ENCODE results near the gene ADAM33. TPM values are rescaled to one million over a fixed set of nuclear protein-coding genes. Genes with fewer than 3 reads are reported as not detected.
A peak's percentile ranks its signal among the peaks of the same experiment; 100 is the strongest.

Gene ADAM33
- total and polyA plus RNA-seq, 2 of the 13 experiments (the other 11 are each of a cell fraction or from before 2014, with no cell fraction given), result not detected

DNA sequence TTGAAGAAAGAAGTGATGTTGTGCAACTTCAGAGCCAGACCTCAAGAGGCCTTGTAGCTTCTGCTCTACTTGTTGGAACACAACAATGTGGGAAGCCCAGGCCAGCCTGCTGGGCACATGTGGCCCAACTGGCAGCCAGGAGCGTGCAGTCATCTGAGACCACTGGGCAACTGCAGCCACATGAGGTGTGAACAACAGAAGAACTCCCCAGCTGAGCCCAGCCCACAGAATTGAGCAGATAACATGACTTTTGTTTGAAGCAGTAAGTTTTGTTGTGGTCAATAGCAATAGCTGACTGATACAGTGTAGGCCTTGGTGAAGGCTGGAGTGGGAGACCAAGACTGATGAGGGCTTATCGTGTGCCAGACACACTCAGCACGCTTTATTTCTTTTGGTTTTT is 8.6 kb upstream of the ADAM33 start:
- DNase-seq (ENCODE audit: low spot score) (no peak), FAIRE-seq (no peak), ATAC-seq (no peak)
- Histone ChIP-seq H3K4me3 (replicated peaks in 1 of 3; ENCODE audit: insufficient read depth in 1 of 3, low read depth in 2 of 3, low read length in 3 of 3) (no peak overlapping the region), H3K27ac (ENCODE audit: extremely low read length, insufficient read depth, low read length) (no peak overlapping the region), H3K79me2 (ENCODE audit: insufficient read depth, low read length) (no peaks in the 10 kb centered on the region), H3K4me1 (ENCODE audit: insufficient read depth, low read length) (peaks cover 9% of the 10 kb centered on the region; the same call in 1 of the 2 replicates), H2AFZ (ENCODE audit: low read length) (no peak overlapping the region), H3K4me2 (ENCODE audit: low read depth, low read length) (no peak overlapping the region), H3K27me3 (ENCODE audit: control insufficient read depth in 1 of 2, insufficient read depth in 2 of 2, low read length in 2 of 2) (peaks cover 20 to 78% of the 10 kb centered on the region in 2 experiments; a peak in 4 of 5 replicates), H3K9ac (ENCODE audit: insufficient read depth, low read depth, low read length) (no peak overlapping the region), H3K36me3 (replicated peaks in 1 of 2; ENCODE audit: control insufficient read depth in 1 of 2, insufficient read depth in 2 of 2, low read length in 2 of 2) (no peaks in the 10 kb centered on the region), H3K9me3 (ENCODE audit: low read length) (no peaks in the 10 kb centered on the region), H4K20me1 (ENCODE audit: insufficient read depth, low read length) (no peaks in the 10 kb centered on the region; the same call in 1 of the 2 replicates)
- POLR2A ChIA-PET, result no interaction called here
- CTCF ChIA-PET (ENCODE audit: low intra/inter-chr PET ratio, low total read pairs), result no interaction called here
- in situ Hi-C loops (cut with HindIII; ENCODE audit: extremely low pct_ligation_motif_present, low pct_unique_long_range_greater_than_20kb), result no loop called here
- no TSS peak for BruUV-seq (replicated peaks)
- 70% methylated on average over 3 of the region's 3 CpGs for WGBS (ENCODE audit: low lambda C conversion rate)
- intact Hi-C loops (cut with micrococcal nuclease; ENCODE audit: unreplicated experiment), result no loop called here
- no peak for TF ChIP-seq EZH2 (conservative IDR thresholded peaks at IDR 0.05; ENCODE audit: low read depth, low read length)
- TF ChIP-seq ZNF331 (CRISPR knock-in tag; IDR thresholded peaks at IDR 0.05), result peak; percentile 95
- peak; percentile 47; the same call in 1 of the 2 replicates for TF ChIP-seq CEBPB (IDR thresholded peaks at IDR 0.05; ENCODE audit: borderline replicate concordance, low read depth, low read length)
- TF ChIP-seq ZNF691 (CRISPR knock-in tag; IDR thresholded peaks at IDR 0.05; ENCODE audit: borderline replicate concordance, low read depth), result no peak

DNA sequence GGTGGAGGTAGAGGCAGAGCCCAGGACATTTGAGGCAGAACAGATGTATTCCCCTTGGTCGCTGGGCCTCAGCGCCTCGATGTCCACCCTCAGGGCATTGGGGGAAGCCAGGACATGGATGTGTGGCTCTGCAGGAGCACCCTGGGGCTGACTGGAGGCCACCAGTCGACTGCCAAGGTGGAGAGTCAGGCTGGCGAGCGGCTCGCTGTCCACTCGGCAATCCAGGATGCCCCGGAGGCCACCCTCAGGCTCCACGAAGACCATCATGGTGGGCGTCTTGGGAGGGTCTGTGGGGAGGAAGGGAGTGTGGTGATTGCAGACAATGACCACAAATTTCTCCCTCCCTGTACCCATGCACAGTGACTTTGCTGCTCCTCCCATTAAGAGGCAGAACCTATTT is 8.2 kb upstream of the ADAM33 start:
- H3K79me2 ChIP-seq (ENCODE audit: insufficient read depth, low read length), result no peaks in the 10 kb centered on the region
- peaks cover 9% of the 10 kb centered on the region; the same call in 1 of the 2 replicates for H3K4me1 ChIP-seq (ENCODE audit: insufficient read depth, low read length)
- H3K4me3 ChIP-seq (replicated peaks in 1 of 3; ENCODE audit: insufficient read depth in 1 of 3, low read depth in 2 of 3, low read length in 3 of 3), result no peak overlapping the region
- peaks cover 20 to 78% of the 10 kb centered on the region in 2 experiments for H3K27me3 ChIP-seq (ENCODE audit: control insufficient read depth in 1 of 2, insufficient read depth in 2 of 2, low read length in 2 of 2)
- intact Hi-C loops (cut with micrococcal nuclease; ENCODE audit: unreplicated experiment) (no loop called here), in situ Hi-C loops (cut with HindIII; ENCODE audit: extremely low pct_ligation_motif_present, low pct_unique_long_range_greater_than_20kb) (no loop called here)
- no peak for FAIRE-seq
- no peaks in the 10 kb centered on the region for H3K36me3 ChIP-seq (replicated peaks in 1 of 2; ENCODE audit: control insufficient read depth in 1 of 2, insufficient read depth in 2 of 2, low read length in 2 of 2)
- no peak overlapping the region for H3K4me2 ChIP-seq (ENCODE audit: low read depth, low read length)
- no peaks in the 10 kb centered on the region; the same call in 1 of the 2 replicates for H4K20me1 ChIP-seq (ENCODE audit: insufficient read depth, low read length)
- no peak overlapping the region for H2AFZ ChIP-seq (ENCODE audit: low read length)
- ChIA-PET POLR2A (no interaction called here), CTCF (ENCODE audit: low intra/inter-chr PET ratio, low total read pairs) (no interaction called here)
- no peak for TF ChIP-seq MXD1 (CRISPR knock-in tag; IDR thresholded peaks at IDR 0.05)
- TF ChIP-seq, protein P1, sequence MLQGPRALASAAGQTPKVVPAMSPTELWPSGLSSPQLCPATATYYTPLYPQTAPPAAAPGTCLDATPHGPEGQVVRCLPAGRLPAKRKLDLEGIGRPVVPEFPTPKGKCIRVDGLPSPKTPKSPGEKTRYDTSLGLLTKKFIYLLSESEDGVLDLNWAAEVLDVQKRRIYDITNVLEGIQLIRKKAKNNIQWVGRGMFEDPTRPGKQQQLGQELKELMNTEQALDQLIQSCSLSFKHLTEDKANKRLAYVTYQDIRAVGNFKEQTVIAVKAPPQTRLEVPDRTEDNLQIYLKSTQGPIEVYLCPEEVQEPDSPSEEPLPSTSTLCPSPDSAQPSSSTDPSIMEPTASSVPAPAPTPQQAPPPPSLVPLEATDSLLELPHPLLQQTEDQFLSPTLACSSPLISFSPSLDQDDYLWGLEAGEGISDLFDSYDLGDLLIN (CRISPR knock-in tag; IDR thresholded peaks at IDR 0.05; ENCODE audit: borderline replicate concordance), result no peak
- no peak for TF ChIP-seq ZBTB42 (CRISPR knock-in tag; IDR thresholded peaks at IDR 0.05)
- DNase-seq (ENCODE audit: low spot score), result no peak
- no peak overlapping the region for H3K9ac ChIP-seq (ENCODE audit: insufficient read depth, low read depth, low read length)
- H3K9me3 ChIP-seq (ENCODE audit: low read length), result no peaks in the 10 kb centered on the region
- no peak overlapping the region for H3K27ac ChIP-seq (ENCODE audit: extremely low read length, insufficient read depth, low read length)
- BruUV-seq (replicated peaks), result no TSS peak
- 34% methylated on average over 11 of the region's 11 CpGs for WGBS (ENCODE audit: low lambda C conversion rate)
- ATAC-seq, result no peak
